Activated B cell treated with CpG ODN at 0.5 μM for 24 hours (primary cell): Measurements from ENCODE around the gene LRRC4C. TPM values are rescaled to one million over a fixed set of nuclear protein-coding genes. Genes with fewer than 3 reads are reported as not detected.

Experiments
- ATAC-seq: fragments of 200-7000 bp; cut with Tn5 transposase; one replicate; pipeline ENCODE4 v1.10.0; 2021; ENCODE audit warnings: low read depth, mild to moderate bottlenecking, moderate library complexity
- CTCF ChIA-PET: fragments of 350-600 bp; sonication (Branson Sonifier 250); formaldehyde crosslinking; loops from one replicate; lab custom pipeline; 2021; ENCODE audit warnings: antibody characterized with exemption; lab: Charles Lee
- POLR2A ChIA-PET: fragments of 350-600 bp; sonication (Branson Sonifier 250); formaldehyde crosslinking; loops from one replicate; lab custom pipeline; 2021; ENCODE audit warnings: antibody characterized with exemption; lab: Charles Lee
- DNase-seq: peaks from one replicate; pipeline ENCODE4 v3.0.0; 2022
- H3K27ac Mint-ChIP-seq: one replicate; pipeline ENCODE4 v1.8.0; 2020; ENCODE audit warnings: mixed read lengths
- H3K27me3 Mint-ChIP-seq: one replicate; pipeline ENCODE4 v1.8.0; 2021; ENCODE audit warnings: mixed read lengths
- H3K36me3 Mint-ChIP-seq: one replicate; pipeline ENCODE4 v1.8.0; 2021; ENCODE audit warnings: low read depth, mixed read lengths
- H3K4me1 Mint-ChIP-seq: one replicate; pipeline ENCODE4 v1.8.0; 2021; ENCODE audit warnings: mixed read lengths
- H3K4me3 Mint-ChIP-seq: one replicate; pipeline ENCODE4 v1.8.0; 2020; ENCODE audit warnings: mild to moderate bottlenecking, mixed read lengths
- H3K9me3 Mint-ChIP-seq: one replicate; pipeline ENCODE4 v1.8.0; 2020; ENCODE audit warnings: mixed read lengths
- CTCF ChIP-seq: fragments of 200-600 bp; IDR thresholded peaks from one replicate; pipeline ENCODE4 v1.8.0; 2022; ENCODE audit warnings: antibody characterized with exemption, mild to moderate bottlenecking
- intact Hi-C: fragments of 100-400 bp; cut with micrococcal nuclease; formaldehyde crosslinking; loops from one replicate; pipeline ENCODE4 v1.15.1; 2024
- total RNA-seq: library from RNA; stranded (reverse); gene quantifications from 2 replicates; pipeline ENCODE4 v1.2.3, GENCODE V29; 2022

Gene LRRC4C
- total RNA-seq, 1 donor from 2014 or later: not detected

- ATAC-seq: no peak
- no peaks in the 10 kb centered on the region for H3K4me1 Mint-ChIP-seq
- CTCF ChIA-PET: no interaction called here
- H3K27me3 Mint-ChIP-seq: no peaks in the 10 kb centered on the region
- no peaks in the 10 kb centered on the region for H3K36me3 Mint-ChIP-seq
- no peak for TF ChIP-seq CTCF
- intact Hi-C loops: no loop called here
- no peak for DNase-seq
- H3K27ac Mint-ChIP-seq: no peak overlapping the region
- POLR2A ChIA-PET: no interaction called here
- peaks cover 4% of the 10 kb centered on the region for H3K9me3 Mint-ChIP-seq
- no peak overlapping the region for H3K4me3 Mint-ChIP-seq
Measured at GRCh38 chr11:40187295-40187694, 1272.2 kb downstream of the LRRC4C start.

GRCh38 chr11:40186437-40187263 is 1272.8 kb downstream of the LRRC4C start:
- no peak for TF ChIP-seq CTCF
- Mint-ChIP-seq H3K4me3 (no peak overlapping the region), H3K4me1 (no peaks in the 10 kb centered on the region), H3K9me3 (peaks cover 4% of the 10 kb centered on the region), H3K36me3 (no peaks in the 10 kb centered on the region), H3K27me3 (no peaks in the 10 kb centered on the region), H3K27ac (no peak overlapping the region)
- intact Hi-C loops: no loop called here
- DNase-seq (no peak), ATAC-seq (no peak)
- CTCF ChIA-PET: no interaction called here
- POLR2A ChIA-PET: no interaction called here

GRCh38 chr11:40185793-40186192 is 1273.7 kb downstream of the LRRC4C start:
- Mint-ChIP-seq H3K9me3 (peaks cover 4% of the 10 kb centered on the region), H3K27me3 (no peaks in the 10 kb centered on the region), H3K4me3 (no peak overlapping the region), H3K36me3 (no peaks in the 10 kb centered on the region), H3K4me1 (no peaks in the 10 kb centered on the region), H3K27ac (no peak overlapping the region)
- TF ChIP-seq CTCF: no peak
- ATAC-seq (no peak), DNase-seq (no peak)
- CTCF ChIA-PET: no interaction called here
- POLR2A ChIA-PET: no interaction called here
- intact Hi-C loops: no loop called here

- Mint-ChIP-seq H3K4me1 (no peaks in the 10 kb centered on the region), H3K4me3 (no peak overlapping the region), H3K27me3 (no peaks in the 10 kb centered on the region), H3K36me3 (no peaks in the 10 kb centered on the region), H3K27ac (no peak overlapping the region), H3K9me3 (peaks cover 2% of the 10 kb centered on the region)
- no peak for TF ChIP-seq CTCF
- DNase-seq (no peak), ATAC-seq (no peak)
- POLR2A ChIA-PET: no interaction called here
- CTCF ChIA-PET: no interaction called here
- intact Hi-C loops: no loop called here
Measured at GRCh38 chr11:40183073-40184064, 1276.1 kb downstream of the LRRC4C start.

- H3K36me3 Mint-ChIP-seq: no peaks in the 10 kb centered on the region
- DNase-seq (no peak), ATAC-seq (no peak)
- no peak overlapping the region for H3K4me3 Mint-ChIP-seq
- no peak for TF ChIP-seq CTCF
- no peaks in the 10 kb centered on the region for H3K4me1 Mint-ChIP-seq
- H3K27me3 Mint-ChIP-seq: no peaks in the 10 kb centered on the region
- ChIA-PET CTCF (no interaction called here), POLR2A (no interaction called here)
- intact Hi-C loops: no loop called here
- no peak overlapping the region for H3K27ac Mint-ChIP-seq
- no peaks in the 10 kb centered on the region for H3K9me3 Mint-ChIP-seq
Measured at GRCh38 chr11:40179541-40179940, 1279.9 kb downstream of the LRRC4C start.
